Uterus (tissue), 2 donors: ENCODE measurements around the gene DPYSL5.

Experiments used
- POLR2A ChIP-seq, 2 donors: fragments of 450-650 bp; IDR thresholded peaks; one replicate each; pipeline ENCODE4 v1.6.1; 2016; ENCODE audit warnings: antibody characterized with exemption in 2 of 2, mild to moderate bottlenecking in 1 of 2, moderate library complexity in 1 of 2
- TF ChIP-seq, protein P1 (sequence below), 4 experiments: fragments of 200-600 bp in 2 of 4; fragments of 450-650 bp in 2 of 4; sonication (generic) in 2 of 4; IDR thresholded peaks; one replicate each; pipeline ENCODE4 v1.5.1; 2016 to 2019; ENCODE audit warnings: antibody characterized with exemption in 4 of 4, mild to moderate bottlenecking in 2 of 4, moderate library complexity in 1 of 4

DNA sequence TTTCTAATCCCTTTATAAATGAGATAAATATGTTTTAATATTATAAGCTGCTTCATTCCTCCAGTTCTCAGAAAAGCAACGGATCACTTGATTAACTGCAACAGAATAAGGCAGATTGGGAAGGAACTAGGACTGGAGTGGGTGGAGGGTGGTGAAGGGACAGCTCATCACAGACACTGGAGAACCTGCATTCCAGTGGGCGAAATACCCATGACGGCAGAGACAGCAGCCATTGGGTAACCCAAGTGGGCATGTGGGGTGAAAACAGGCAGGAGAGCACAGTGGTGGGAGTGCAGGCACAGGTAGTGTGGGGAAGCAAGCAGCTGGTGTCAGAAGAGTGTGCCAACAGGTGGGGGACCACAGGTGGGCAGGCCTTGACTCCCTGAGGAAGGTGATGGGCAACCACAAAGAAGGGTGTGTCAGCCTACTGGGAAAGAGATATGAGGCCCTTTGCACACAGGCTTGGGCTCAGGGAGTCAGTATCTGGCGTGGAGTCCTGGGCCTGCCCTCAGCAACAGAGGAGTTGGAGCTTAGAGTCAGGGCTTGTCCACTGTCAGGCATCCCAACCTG is 27.2 kb downstream of the DPYSL5 start:
- TF ChIP-seq, protein P1, sequence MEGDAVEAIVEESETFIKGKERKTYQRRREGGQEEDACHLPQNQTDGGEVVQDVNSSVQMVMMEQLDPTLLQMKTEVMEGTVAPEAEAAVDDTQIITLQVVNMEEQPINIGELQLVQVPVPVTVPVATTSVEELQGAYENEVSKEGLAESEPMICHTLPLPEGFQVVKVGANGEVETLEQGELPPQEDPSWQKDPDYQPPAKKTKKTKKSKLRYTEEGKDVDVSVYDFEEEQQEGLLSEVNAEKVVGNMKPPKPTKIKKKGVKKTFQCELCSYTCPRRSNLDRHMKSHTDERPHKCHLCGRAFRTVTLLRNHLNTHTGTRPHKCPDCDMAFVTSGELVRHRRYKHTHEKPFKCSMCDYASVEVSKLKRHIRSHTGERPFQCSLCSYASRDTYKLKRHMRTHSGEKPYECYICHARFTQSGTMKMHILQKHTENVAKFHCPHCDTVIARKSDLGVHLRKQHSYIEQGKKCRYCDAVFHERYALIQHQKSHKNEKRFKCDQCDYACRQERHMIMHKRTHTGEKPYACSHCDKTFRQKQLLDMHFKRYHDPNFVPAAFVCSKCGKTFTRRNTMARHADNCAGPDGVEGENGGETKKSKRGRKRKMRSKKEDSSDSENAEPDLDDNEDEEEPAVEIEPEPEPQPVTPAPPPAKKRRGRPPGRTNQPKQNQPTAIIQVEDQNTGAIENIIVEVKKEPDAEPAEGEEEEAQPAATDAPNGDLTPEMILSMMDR (IDR thresholded peaks at IDR 0.05), result no peak
- TF ChIP-seq POLR2A (IDR thresholded peaks at IDR 0.05), result no peak
